ENCODE measurements around the gene DOP1B.

DOP1B gene, protein sequence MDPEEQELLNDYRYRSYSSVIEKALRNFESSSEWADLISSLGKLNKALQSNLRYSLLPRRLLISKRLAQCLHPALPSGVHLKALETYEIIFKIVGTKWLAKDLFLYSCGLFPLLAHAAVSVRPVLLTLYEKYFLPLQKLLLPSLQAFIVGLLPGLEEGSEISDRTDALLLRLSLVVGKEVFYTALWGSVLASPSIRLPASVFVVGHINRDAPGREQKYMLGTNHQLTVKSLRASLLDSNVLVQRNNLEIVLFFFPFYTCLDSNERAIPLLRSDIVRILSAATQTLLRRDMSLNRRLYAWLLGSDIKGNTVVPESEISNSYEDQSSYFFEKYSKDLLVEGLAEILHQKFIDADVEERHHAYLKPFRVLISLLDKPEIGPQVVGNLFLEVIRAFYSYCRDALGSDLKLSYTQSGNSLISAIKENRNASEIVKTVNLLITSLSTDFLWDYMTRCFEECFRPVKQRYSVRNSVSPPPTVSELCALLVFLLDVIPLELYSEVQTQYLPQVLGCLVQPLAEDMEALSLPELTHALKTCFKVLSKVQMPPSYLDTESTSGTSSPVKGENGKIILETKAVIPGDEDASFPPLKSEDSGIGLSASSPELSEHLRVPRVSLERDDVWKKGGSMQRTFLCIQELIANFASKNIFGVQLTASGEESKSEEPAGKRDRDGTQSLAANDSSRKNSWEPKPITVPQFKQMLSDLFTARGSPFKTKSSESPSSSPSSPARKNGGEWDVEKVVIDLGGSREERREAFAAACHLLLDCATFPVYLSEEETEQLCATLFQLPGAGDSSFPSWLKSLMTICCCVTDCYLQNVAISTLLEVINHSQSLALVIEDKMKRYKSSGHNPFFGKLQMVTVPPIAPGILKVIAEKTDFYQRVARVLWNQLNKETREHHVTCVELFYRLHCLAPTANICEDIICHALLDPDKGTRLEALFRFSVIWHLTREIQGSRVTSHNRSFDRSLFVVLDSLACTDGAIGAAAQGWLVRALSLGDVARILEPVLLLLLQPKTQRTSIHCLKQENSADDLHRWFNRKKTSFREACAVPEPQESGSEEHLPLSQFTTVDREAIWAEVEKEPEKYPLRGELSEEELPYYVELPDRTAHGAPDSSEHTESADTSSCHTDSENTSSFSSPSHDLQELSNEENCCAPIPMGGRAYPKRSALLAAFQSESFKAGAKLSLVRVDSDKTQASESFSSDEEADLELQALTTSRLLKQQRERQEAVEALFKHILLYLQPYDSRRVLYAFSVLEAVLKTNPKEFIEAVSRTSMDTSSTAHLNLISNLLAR (N-terminal part only)

DNA sequence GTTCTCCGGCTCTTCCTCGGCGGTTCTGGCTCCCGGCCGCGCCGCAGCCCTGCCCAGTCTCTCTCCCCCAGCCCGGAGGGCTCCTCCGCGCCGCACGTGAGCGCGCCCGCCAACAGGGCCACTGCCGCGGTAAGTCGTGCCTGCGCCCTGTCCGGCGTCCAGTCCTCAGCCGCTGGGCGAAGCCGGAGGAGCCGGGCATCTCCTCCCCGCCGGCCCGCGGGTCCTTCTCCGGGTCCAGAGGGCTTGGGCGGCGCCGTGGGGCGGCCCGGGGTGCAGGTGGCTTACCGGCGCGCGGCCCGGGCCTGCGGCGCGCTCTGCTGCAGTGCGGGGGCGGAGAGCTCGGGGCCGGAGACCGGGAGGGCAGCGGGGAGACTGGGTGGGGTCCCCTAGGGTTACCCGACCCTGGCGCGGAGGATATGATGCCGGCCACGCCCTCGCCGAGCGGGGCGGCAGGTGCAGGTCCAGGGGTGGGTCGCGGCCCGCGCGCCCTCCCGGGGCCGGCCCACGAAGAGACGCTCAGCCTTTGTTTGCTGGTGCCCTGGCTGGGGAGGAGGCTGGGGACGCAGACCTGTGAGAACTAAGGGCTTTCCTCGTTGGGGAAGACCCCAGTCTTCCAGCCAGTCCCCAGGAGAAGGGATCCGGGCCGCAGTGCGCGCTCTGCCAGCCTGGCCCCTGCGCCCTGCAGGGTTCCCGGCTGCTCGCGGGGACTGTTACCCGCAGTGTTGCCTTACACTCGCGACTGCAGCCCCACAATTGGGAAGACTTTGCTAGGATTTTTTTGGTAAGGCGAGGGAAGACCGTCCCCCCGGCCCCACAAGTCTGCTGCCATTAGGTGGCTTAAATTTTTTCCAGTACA lies at the start of gene DOP1B:
Gene DOP1B, plus strand, starts transcription at position 10 of the 856 bp plus-strand sequence. CDS start 7,910 bp downstream, outside the sequence.
- peaks cover 30% of the 10 kb centered on the region for H3K4me1 Mint-ChIP-seq
- H3K4me3 Mint-ChIP-seq, result peak within 1 kb of the TSS; percentile 82
- no peaks in the 10 kb centered on the region for H3K27me3 Mint-ChIP-seq
- no peak within 1 kb of the TSS for H3K27ac Mint-ChIP-seq
- peaks cover 3% of the 10 kb centered on the region for H3K36me3 Mint-ChIP-seq
- no peaks in the 10 kb centered on the region for H3K9me3 Mint-ChIP-seq

DNA sequence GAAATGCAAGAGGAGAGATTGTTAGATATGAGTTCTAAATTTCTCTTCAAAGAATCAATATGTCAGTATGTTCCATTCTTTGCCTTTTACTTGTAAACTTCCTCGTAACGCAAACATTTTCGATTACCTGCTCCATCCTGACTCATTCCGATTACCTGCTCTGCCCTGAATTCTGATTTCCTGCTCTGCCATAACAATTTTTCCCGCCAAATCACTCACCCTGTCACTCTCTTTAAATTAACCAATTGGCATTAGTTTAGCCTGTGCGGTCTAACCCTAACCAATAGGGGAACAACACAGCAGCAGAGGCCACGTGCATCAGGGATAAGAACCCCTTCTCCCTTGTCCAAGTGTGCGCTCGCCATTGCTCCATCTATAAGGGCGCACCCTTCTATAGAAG lies 46.8 kb upstream of the DOP1B start:
- no peaks in the 10 kb centered on the region for H3K36me3 Mint-ChIP-seq
- H3K27me3 Mint-ChIP-seq, result peaks cover 7% of the 10 kb centered on the region
- H3K27ac Mint-ChIP-seq, result no peak overlapping the region
- no peaks in the 10 kb centered on the region for H3K9me3 Mint-ChIP-seq
- H3K4me3 Mint-ChIP-seq, result no peak overlapping the region
- peaks cover 25% of the 10 kb centered on the region for H3K4me1 Mint-ChIP-seq

DNA sequence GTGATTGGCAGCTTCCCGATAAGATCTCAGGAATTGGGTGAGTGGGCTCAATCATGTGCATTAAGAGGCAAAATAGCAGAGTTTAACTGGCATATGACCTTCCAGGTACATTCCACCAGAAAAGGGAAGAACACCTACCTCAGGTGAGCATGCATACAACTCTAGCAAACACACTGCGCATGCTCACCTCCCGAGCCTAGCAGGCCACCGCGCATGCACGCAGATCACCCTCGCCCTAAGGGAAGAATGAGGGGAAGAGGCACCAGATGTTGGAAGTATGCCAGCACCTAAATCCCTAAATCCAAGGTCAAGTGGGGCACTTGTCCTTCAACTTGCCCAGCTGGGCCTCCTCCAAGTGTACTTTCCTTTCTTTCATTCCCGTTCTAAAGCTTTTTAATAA lies 45.4 kb upstream of the DOP1B start:
- Mint-ChIP-seq H3K27me3 (no peaks in the 10 kb centered on the region), H3K4me1 (peaks cover 35% of the 10 kb centered on the region), H3K36me3 (no peaks in the 10 kb centered on the region), H3K27ac (no peak overlapping the region), H3K9me3 (no peaks in the 10 kb centered on the region), H3K4me3 (no peak overlapping the region)

DNA sequence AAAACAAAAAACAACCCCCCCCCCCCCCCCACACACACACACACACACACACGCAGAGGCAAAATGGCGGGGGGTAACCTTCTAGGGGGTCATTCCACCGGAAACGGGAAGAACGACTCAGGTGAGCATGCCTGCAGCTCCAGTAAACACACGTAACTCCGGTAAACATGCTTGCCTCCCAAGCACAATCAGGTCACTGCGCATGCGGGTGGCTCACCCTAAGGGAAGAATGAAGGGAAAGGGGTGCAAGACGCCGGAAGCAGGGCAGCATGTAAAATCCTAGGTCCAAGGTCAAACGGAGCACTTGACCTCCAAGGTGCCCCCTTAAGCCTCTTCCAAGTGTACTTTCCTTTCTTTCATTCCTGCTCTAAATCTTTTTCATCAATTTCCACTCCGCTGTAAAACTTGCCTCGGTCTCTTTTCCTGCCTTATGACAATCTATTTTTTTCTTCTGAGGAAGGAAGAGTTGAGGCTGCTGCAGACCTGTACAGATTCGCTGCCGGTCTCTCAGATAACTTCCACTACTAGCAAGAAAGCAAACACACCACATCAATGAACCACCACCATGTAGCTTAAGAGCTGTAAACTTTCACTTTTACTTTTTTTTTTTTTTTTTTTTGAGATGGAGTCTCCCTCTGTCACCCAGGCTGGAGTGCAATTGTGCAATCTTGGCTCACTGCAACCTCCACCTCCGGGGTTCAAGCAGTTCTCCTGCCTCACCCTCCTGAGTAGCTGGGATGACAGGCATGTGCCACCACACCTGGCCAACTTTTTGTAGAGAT lies 42.8 kb upstream of the DOP1B start:
- H3K4me3 Mint-ChIP-seq, result peak overlapping the region; percentile 89
- H3K4me1 Mint-ChIP-seq, result peaks cover 35% of the 10 kb centered on the region
- no peaks in the 10 kb centered on the region for H3K36me3 Mint-ChIP-seq
- no peaks in the 10 kb centered on the region for H3K9me3 Mint-ChIP-seq
- H3K27ac Mint-ChIP-seq, result peak overlapping the region; percentile 98
- H3K27me3 Mint-ChIP-seq, result no peaks in the 10 kb centered on the region

DNA sequence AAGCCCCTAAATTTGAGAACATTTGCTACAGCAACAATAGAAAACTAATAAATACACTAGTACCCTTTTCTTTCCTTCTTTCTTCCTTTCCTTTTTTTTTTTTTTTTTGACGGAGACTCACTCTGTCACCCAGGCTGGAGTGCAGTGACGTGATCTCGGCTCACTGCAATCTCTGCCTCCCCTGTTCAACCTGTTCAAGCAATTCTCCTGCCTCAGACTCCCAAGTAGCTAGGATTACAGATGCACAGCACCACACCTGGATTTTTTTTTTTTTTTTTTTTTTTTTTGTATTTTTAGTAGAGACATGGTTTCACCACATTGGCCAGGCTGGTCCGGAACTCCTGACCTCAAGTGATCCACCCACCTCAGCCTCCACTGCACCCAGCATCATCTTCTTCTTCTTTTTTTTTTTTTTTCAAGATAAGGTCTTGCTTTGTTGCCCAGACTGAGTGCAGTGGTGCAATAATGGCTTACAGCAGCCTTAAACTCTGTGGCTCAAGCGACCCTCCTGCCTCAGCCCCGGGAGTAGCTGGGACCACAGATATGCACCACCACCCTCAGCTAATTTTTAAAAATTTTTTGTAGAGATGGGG lies 41.4 kb upstream of the DOP1B start:
- Mint-ChIP-seq H3K27me3 (no peaks in the 10 kb centered on the region), H3K27ac (no peak overlapping the region), H3K9me3 (no peaks in the 10 kb centered on the region)

DNA sequence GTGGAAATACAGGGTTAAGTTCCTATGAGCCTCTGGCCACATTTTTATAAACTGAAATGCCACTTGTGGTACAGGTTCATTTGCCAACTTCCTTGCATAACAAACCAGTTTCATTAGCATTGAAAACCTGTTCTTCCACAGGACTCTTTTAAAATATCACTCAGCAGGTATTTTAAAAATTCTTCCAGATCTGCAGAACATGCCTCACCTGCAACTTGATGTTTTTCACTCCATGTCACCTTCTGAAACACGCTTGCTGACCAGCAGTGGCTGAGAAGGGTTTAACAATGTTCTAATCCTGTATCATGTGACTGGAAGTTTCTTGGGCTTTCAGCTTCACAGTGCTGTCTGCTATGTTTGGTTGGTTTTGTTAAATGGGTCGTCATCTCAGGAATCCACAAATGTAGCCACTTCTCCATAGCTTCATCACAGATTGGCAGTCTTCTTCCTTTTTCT lies 39.3 kb upstream of the DOP1B start:
- no peaks in the 10 kb centered on the region for H3K36me3 Mint-ChIP-seq

More for the DNA sequence above, 41.4 kb upstream of the DOP1B start:
- Mint-ChIP-seq H3K36me3 (no peaks in the 10 kb centered on the region), H3K4me3 (no peak overlapping the region), H3K4me1 (peaks cover 35% of the 10 kb centered on the region)

DNA sequence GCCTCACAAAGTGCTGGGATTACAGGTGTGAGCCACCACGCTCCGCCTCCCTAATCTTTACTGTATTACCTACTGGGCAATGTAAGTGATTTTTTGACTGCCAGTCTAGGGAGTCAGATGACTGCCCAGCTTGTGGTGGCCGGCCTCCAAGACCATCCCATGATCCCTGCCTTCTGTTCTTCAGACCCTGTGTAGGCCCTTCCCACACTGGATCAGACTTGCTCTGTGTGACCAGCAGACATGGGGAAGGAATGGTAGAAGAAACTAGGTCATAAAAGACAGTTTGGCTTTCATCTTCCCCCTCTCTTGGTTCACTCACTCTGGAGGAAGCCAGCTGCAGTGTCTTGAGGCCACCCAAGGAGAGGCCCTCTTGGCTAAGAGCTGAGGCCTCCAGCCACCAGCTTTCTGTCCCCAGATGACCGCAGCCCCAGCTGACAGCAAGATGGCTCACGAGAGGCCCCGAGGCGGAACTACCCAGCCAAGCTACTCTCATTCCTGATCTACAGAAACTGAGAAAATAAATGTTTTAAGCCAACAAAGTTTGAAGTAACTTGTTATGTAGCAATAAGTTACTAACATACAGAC lies 36.2 kb upstream of the DOP1B start:
- Mint-ChIP-seq H3K4me3 (no peak overlapping the region), H3K9me3 (no peaks in the 10 kb centered on the region), H3K4me1 (peaks cover 7% of the 10 kb centered on the region), H3K27ac (no peak overlapping the region), H3K27me3 (no peaks in the 10 kb centered on the region), H3K36me3 (no peaks in the 10 kb centered on the region)

More for the DNA sequence above, 39.3 kb upstream of the DOP1B start:
- H3K9me3 Mint-ChIP-seq, result no peaks in the 10 kb centered on the region
- peaks cover 33% of the 10 kb centered on the region for H3K4me1 Mint-ChIP-seq
- no peak overlapping the region for H3K27ac Mint-ChIP-seq
- H3K4me3 Mint-ChIP-seq, result no peak overlapping the region
- H3K27me3 Mint-ChIP-seq, result no peaks in the 10 kb centered on the region

DNA sequence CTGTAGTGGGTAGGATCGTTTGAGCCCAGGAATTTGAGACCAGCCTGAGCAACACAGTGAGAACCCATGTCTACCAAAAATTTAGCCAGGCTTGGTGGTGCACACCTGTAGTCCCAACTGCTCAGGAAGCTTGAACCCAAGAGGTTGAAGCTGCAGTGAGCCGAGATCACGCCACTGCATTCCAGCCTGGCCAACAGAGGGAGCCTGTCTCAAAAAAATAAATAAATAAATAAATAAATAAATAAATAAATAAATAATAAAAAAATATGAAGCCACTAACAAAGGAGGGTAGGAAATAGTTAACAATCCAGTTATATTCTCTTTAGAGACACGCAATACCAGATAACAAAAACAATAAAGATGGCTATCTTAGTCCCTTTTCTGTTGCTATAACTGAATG lies 33.6 kb upstream of the DOP1B start:
- H3K27me3 Mint-ChIP-seq, result no peaks in the 10 kb centered on the region
- H3K27ac Mint-ChIP-seq, result no peak overlapping the region
- no peak overlapping the region for H3K4me3 Mint-ChIP-seq
- H3K36me3 Mint-ChIP-seq, result no peaks in the 10 kb centered on the region
- H3K4me1 Mint-ChIP-seq, result peaks cover 8% of the 10 kb centered on the region
- H3K9me3 Mint-ChIP-seq, result no peaks in the 10 kb centered on the region

DNA sequence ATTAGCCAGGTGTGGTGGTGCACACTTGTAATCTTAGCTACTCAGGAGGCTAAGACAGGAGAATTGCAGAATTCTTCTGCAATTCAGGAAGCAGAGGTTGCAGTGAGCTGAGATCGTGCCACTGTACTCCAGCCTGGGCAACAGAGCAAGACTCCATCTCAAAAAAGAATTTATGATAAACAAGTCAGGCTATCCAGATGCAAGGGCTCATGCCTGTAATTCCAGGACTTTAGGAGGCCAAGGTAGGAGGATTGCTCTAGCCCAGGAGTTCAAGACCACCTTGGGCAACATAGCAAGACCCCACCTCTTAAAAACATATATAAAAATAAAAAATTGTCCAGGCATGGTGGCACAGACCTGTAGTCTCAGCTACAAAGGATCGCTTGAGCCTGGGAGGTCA lies 32.2 kb upstream of the DOP1B start:
- Mint-ChIP-seq H3K27ac (no peak overlapping the region), H3K9me3 (no peaks in the 10 kb centered on the region), H3K4me1 (peaks cover 17% of the 10 kb centered on the region), H3K36me3 (no peaks in the 10 kb centered on the region), H3K27me3 (no peaks in the 10 kb centered on the region), H3K4me3 (no peak overlapping the region)

DNA sequence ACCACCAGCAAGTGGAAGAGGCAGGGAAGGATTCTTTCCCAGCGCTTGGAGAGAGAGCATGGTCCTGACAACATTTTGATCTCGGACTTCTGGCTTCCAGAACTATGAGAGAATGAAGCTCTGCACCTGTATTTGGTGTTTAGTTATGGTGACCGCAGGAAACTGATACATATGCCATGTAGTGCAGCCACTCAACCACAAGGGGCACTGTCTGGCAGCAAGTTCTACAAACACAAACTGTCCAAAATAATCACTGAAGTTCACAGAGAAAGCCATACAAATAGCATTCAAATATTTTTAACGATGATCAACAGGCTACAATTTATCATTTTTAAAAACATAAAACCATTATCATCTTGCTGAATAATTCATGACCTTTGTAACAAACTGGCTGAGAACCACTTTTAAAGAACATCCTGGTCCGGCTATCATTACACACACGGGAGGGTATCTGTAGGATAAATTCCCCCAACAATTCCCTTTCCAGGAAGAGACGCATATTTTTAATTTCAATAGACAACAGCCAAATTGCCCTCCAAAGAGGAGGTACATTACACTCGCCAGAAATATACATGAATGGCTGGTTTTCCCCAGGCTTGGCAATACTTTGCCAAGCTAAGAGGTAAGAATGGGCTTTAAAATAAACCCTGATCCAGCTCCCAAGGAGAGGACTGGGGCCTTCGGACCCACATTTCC lies 31.0 kb upstream of the DOP1B start:
- no peaks in the 10 kb centered on the region for H3K27me3 Mint-ChIP-seq
- H3K36me3 Mint-ChIP-seq, result no peaks in the 10 kb centered on the region
- H3K27ac Mint-ChIP-seq, result peak overlapping the region; percentile 23
- peak overlapping the region; percentile 11 for H3K4me3 Mint-ChIP-seq
- peaks cover 23% of the 10 kb centered on the region for H3K4me1 Mint-ChIP-seq
- no peaks in the 10 kb centered on the region for H3K9me3 Mint-ChIP-seq

DNA sequence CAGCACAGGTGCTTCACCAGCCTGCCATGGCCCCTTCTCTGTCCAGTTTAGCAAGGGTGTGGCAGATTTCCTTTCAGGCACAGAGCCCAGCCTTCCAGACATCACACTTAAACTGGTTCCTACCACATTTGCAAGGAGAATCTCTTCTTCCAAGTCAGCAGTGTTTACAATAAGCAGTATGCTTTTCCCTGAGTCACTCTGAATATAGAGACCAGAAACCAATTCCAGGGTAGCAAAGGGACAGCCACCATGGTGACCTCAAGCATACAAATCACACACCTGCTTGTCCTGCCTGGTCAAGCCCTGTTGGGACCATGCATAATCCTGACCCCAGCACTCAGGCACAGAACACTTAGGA lies 30.4 kb upstream of the DOP1B start:
- H3K27ac Mint-ChIP-seq, result peak overlapping the region; percentile 12
- H3K36me3 Mint-ChIP-seq, result no peaks in the 10 kb centered on the region
- peaks cover 26% of the 10 kb centered on the region for H3K4me1 Mint-ChIP-seq
- H3K9me3 Mint-ChIP-seq, result no peaks in the 10 kb centered on the region
- H3K27me3 Mint-ChIP-seq, result no peaks in the 10 kb centered on the region
- H3K4me3 Mint-ChIP-seq, result no peak overlapping the region

DNA sequence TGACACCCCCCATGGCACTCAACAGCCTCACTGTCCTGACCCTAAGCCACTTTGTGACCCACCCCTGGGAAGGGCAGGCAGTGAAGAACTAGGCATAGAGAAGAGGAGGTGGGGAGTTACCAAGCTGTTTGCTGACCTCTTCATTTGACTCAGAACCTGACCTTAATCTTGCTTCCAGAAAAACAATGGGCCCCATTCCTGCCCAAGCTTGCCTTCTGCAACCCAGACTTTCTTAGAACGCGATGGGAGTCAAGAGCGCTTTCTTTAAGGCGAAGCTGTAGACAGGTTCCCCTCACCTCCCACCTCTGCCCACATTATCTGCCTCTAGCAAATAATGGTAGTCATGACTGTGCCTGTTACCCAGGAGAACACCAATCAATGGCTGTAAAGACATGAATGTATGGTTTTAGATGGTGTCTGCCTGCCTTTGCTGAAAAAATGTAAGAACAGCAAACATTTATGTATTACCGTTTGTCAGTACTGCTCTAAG lies 30.0 kb upstream of the DOP1B start:
- Mint-ChIP-seq H3K27me3 (no peaks in the 10 kb centered on the region), H3K4me3 (no peak overlapping the region), H3K4me1 (peaks cover 26% of the 10 kb centered on the region), H3K36me3 (no peaks in the 10 kb centered on the region), H3K27ac (no peak overlapping the region), H3K9me3 (no peaks in the 10 kb centered on the region)

Measured in activated naive CD4-positive, alpha-beta T cell treated with anti-CD3 and anti-CD28 coated beads, Interleukin-2, amount 50 U/mL, for 24 hours (primary cell).